ENCODE results near the gene SMIM43. TPM values are rescaled to one million over a fixed set of nuclear protein-coding genes. Genes with fewer than 3 reads are reported as not detected.

Gene SMIM43
- polyA plus RNA-seq, 1 donor (not counting 4 experiments of a cell fraction or from before 2014, with no cell fraction given) = 0.03 TPM

DNA sequence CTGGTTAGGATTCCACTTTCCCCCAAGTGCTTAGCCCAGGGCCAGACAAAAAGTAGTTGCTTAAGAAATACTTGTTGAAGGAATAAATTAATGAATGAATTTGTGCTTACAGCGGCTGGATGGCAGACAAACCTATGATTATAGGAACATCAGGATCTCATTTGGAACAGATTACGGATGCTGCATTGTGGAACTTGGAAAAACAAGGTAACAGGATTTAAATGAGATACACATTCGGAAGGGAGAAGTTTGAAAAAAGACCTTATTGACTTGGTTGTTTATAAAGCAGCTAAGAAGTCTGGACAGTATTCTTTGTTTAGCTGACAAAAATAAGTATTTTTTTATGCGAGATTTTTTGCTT is 36.7 kb upstream of the SMIM43 start:
- dilution Hi-C loops (cut with MboI; ENCODE audit: extremely low pct_ligation_motif_present, low sequenced_read_pairs) = no loop called here
- H3K4me3 ChIP-seq (ENCODE audit: control insufficient read depth in 2 of 3, extremely low read depth in 1 of 3, insufficient read depth in 2 of 3, low read depth in 1 of 3, low read length in 3 of 3) = peak overlapping the region; percentile 62 to 98 (median 89)
- H3K9me3 ChIP-seq (ENCODE audit: control insufficient read depth, low read depth, low read length) = no peaks in the 10 kb centered on the region
- peaks cover 12% of the 10 kb centered on the region for H3K79me2 ChIP-seq (ENCODE audit: control insufficient read depth, insufficient read depth, low read length)
- no peak for DNase-seq (ENCODE audit: low read depth, low spot score)
- FAIRE-seq = no peak
- peaks cover 8% of the 10 kb centered on the region for H3K4me1 ChIP-seq (ENCODE audit: control insufficient read depth, extremely low read depth, insufficient read depth, low read length)
- H4K20me1 ChIP-seq (ENCODE audit: control insufficient read depth, extremely low read depth, insufficient read depth, low read length) = no peaks in the 10 kb centered on the region
- H3K27me3 ChIP-seq (ENCODE audit: control insufficient read depth, extremely low read depth, insufficient read depth, low read length) = no peaks in the 10 kb centered on the region
- TF ChIP-seq CTCF (optimal IDR thresholded peaks at IDR 0.05 in 1 of 3, IDR thresholded peaks at IDR 0.05 in 1 of 3, conservative IDR thresholded peaks at IDR 0.05 in 1 of 3; ENCODE audit: extremely low read depth in 1 of 3, insufficient read depth in 2 of 3, low read length in 3 of 3) (no peak), EZH2 (IDR thresholded peaks at IDR 0.05; ENCODE audit: low read length) (no peak)
- H3K36me3 ChIP-seq (ENCODE audit: control insufficient read depth in 2 of 2, extremely low read depth in 1 of 2, insufficient read depth in 2 of 2, low read length in 2 of 2) = peaks cover 0 to 5% of the 10 kb centered on the region in 2 experiments
- peak overlapping the region; percentile 100 for H2AFZ ChIP-seq (ENCODE audit: control insufficient read depth, low read length)
- no peaks in the 10 kb centered on the region for H3K9me1 ChIP-seq (ENCODE audit: control insufficient read depth, extremely low read depth, insufficient read depth, low read length)
- H3K27ac ChIP-seq (ENCODE audit: control insufficient read depth, insufficient read depth, low read length) = peak overlapping the region; percentile 90
- peak overlapping the region; percentile 98 for H3K4me2 ChIP-seq (ENCODE audit: control insufficient read depth, extremely low read depth, insufficient read depth, low read depth, low read length)
- peak overlapping the region; percentile 98 for H3K9ac ChIP-seq (ENCODE audit: control insufficient read depth, extremely low read depth, insufficient read depth, low read length)

- peak; percentile 90 for FAIRE-seq
These were observed 36.2 kb upstream of the SMIM43 start, which contains the start of gene EXOSC9 for GRCh38 chr4:121800961-121801714. EXOSC9 (plus strand) TSS chr4:121801323; CDS start chr4:121801425, 102 bp downstream.

More at GRCh38 chr4:121800961-121801714, 36.2 kb upstream of the SMIM43 start, which contains the start of gene EXOSC9:
- TF ChIP-seq EZH2 (IDR thresholded peaks at IDR 0.05; ENCODE audit: low read length) (no peak), CTCF (optimal IDR thresholded peaks at IDR 0.05 in 1 of 3, IDR thresholded peaks at IDR 0.05 in 1 of 3, conservative IDR thresholded peaks at IDR 0.05 in 1 of 3; ENCODE audit: extremely low read depth in 1 of 3, insufficient read depth in 2 of 3, low read length in 3 of 3) (no peak)
- Histone ChIP-seq H3K9me3 (ENCODE audit: control insufficient read depth, low read depth, low read length) (no peaks in the 10 kb centered on the region), H3K27me3 (ENCODE audit: control insufficient read depth, extremely low read depth, insufficient read depth, low read length) (no peaks in the 10 kb centered on the region), H3K4me2 (ENCODE audit: control insufficient read depth, extremely low read depth, insufficient read depth, low read depth, low read length) (peak within 1 kb of the TSS; percentile 98), H2AFZ (ENCODE audit: control insufficient read depth, low read length) (peak within 1 kb of the TSS; percentile 100), H3K9me1 (ENCODE audit: control insufficient read depth, extremely low read depth, insufficient read depth, low read length) (no peaks in the 10 kb centered on the region), H3K27ac (ENCODE audit: control insufficient read depth, insufficient read depth, low read length) (peak within 1 kb of the TSS; percentile 90), H3K36me3 (ENCODE audit: control insufficient read depth in 2 of 2, extremely low read depth in 1 of 2, insufficient read depth in 2 of 2, low read length in 2 of 2) (peaks cover 0 to 5% of the 10 kb centered on the region in 2 experiments), H4K20me1 (ENCODE audit: control insufficient read depth, extremely low read depth, insufficient read depth, low read length) (no peaks in the 10 kb centered on the region), H3K9ac (ENCODE audit: control insufficient read depth, extremely low read depth, insufficient read depth, low read length) (peak within 1 kb of the TSS; percentile 98), H3K4me1 (ENCODE audit: control insufficient read depth, extremely low read depth, insufficient read depth, low read length) (peaks cover 8% of the 10 kb centered on the region), H3K4me3 (ENCODE audit: control insufficient read depth in 2 of 3, extremely low read depth in 1 of 3, insufficient read depth in 2 of 3, low read depth in 1 of 3, low read length in 3 of 3) (peak within 1 kb of the TSS; percentile 62 to 98 (median 89)), H3K79me2 (ENCODE audit: control insufficient read depth, insufficient read depth, low read length) (peaks cover 12% of the 10 kb centered on the region)
- peak; percentile 36 for DNase-seq (ENCODE audit: low read depth, low spot score)
- dilution Hi-C loops (cut with MboI; ENCODE audit: extremely low pct_ligation_motif_present, low sequenced_read_pairs) = no loop called here

Measured in keratinocyte (primary cell).